Activated naive CD8-positive, alpha-beta T cell treated with anti-CD3 and anti-CD28 coated beads for 36 hours (primary cell): ENCODE data around the gene MRTFB. TPM values are rescaled to one million over a fixed set of nuclear protein-coding genes. Genes with fewer than 3 reads are reported as not detected.
"Not testable (repeated sequence)": the region's sequence is repeated elsewhere in the genome, so short reads cannot be mapped to it uniquely, and the experiment has no call there.

Experiments used
- DNase-seq: peaks from one replicate; pipeline ENCODE4 v3.0.0; 2021
- H3K27ac Mint-ChIP-seq: one replicate; pipeline ENCODE4 v1.8.0; 2022; ENCODE audit warnings: mild to moderate bottlenecking, moderate library complexity, mixed read lengths
- H3K27me3 Mint-ChIP-seq: one replicate; pipeline ENCODE4 v1.8.0; 2022; ENCODE audit warnings: mild to moderate bottlenecking, mixed read lengths
- H3K36me3 Mint-ChIP-seq: one replicate; pipeline ENCODE4 v1.8.0; 2021; ENCODE audit warnings: mild to moderate bottlenecking, mixed read lengths
- H3K4me1 Mint-ChIP-seq: one replicate; pipeline ENCODE4 v1.8.0; 2021; ENCODE audit warnings: mixed read lengths
- H3K4me3 Mint-ChIP-seq: one replicate; pipeline ENCODE4 v1.8.0; 2022; ENCODE audit warnings: mild to moderate bottlenecking, moderate library complexity, mixed read lengths
- H3K9me3 Mint-ChIP-seq: one replicate; pipeline ENCODE4 v1.8.0; 2022; ENCODE audit warnings: mixed read lengths
- total RNA-seq, 2 experiments: library from RNA; stranded (reverse); gene quantifications; one replicate each; pipeline ENCODE4 v1.2.3, GENCODE V29; 2021

The MRTFB gene
- total RNA-seq, 2 experiments from 2014 or later: 10.9 to 12.4 TPM

- H3K4me1 Mint-ChIP-seq: peaks cover 29% of the 10 kb centered on the region
- no peaks in the 10 kb centered on the region for H3K36me3 Mint-ChIP-seq
- DNase-seq: no peak
- H3K27me3 Mint-ChIP-seq: no peaks in the 10 kb centered on the region
- no peaks in the 10 kb centered on the region for H3K9me3 Mint-ChIP-seq
- H3K4me3 Mint-ChIP-seq: no peak overlapping the region
- no peak overlapping the region for H3K27ac Mint-ChIP-seq
Observed at GRCh38 chr16:14106961-14107360, 35.8 kb downstream of the MRTFB start.

DNA sequence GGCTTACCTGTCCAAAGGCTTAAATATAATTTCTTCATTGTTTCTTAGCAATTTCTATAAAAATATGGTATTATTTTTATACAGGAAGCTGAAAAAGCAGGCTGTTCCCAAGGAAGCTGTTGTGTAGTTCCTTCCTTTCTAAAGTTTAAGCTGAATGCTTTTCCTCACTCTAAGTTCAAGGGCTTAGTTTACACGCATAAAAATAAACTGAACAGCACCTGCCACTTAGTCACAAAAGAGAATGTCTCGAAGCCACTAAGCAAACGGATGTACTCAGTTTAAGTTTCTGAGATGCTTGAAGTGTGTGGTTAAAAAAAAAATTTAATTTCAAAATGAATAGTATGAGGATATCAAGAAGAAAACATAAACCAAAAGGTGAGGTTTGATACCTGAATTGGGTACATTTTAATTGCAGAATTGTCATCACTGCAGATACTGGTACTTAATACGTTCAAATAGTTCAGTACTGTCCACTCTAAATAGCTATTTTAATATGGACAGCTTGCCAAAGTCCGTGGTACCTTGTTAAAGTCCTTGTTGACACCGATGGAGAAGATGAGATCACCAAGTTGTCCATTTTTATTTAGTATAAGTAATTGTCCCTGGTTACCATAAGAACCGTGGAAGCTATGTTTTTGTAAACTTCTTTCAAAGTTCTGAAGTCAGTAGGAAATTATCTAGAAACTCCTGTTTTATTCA lies 38.1 kb downstream of the MRTFB start:
- Mint-ChIP-seq H3K27me3 (no peaks in the 10 kb centered on the region), H3K4me1 (peaks cover 30% of the 10 kb centered on the region), H3K9me3 (no peaks in the 10 kb centered on the region), H3K4me3 (no peak overlapping the region), H3K36me3 (peaks cover 2% of the 10 kb centered on the region), H3K27ac (no peak overlapping the region)
- no peak for DNase-seq

GRCh38 chr16:14109782-14110727 lies 38.9 kb downstream of the MRTFB start:
- Mint-ChIP-seq H3K27me3 (no peaks in the 10 kb centered on the region), H3K9me3 (no peaks in the 10 kb centered on the region), H3K4me1 (peaks cover 27% of the 10 kb centered on the region), H3K4me3 (no peak overlapping the region), H3K27ac (no peak overlapping the region), H3K36me3 (peaks cover 2% of the 10 kb centered on the region)
- DNase-seq: no peak

GRCh38 chr16:14110728-14111251 lies 39.7 kb downstream of the MRTFB start:
- H3K36me3 Mint-ChIP-seq: peaks cover 4% of the 10 kb centered on the region
- H3K9me3 Mint-ChIP-seq: no peaks in the 10 kb centered on the region
- H3K4me3 Mint-ChIP-seq: no peak overlapping the region
- no peak overlapping the region for H3K27ac Mint-ChIP-seq
- no peak for DNase-seq
- H3K4me1 Mint-ChIP-seq: peaks cover 27% of the 10 kb centered on the region
- H3K27me3 Mint-ChIP-seq: no peaks in the 10 kb centered on the region

- Mint-ChIP-seq H3K36me3 (peaks cover 4% of the 10 kb centered on the region), H3K4me3 (no peak overlapping the region), H3K27me3 (no peaks in the 10 kb centered on the region), H3K27ac (no peak overlapping the region), H3K9me3 (no peaks in the 10 kb centered on the region), H3K4me1 (peaks cover 27% of the 10 kb centered on the region)
- no peak for DNase-seq
Observed at GRCh38 chr16:14111713-14112538, 40.8 kb downstream of the MRTFB start.

- H3K4me3 Mint-ChIP-seq: no peak overlapping the region
- H3K36me3 Mint-ChIP-seq: peaks cover 4% of the 10 kb centered on the region
- DNase-seq: no peak
- no peak overlapping the region for H3K27ac Mint-ChIP-seq
- no peaks in the 10 kb centered on the region for H3K27me3 Mint-ChIP-seq
- peaks cover 27% of the 10 kb centered on the region for H3K4me1 Mint-ChIP-seq
- H3K9me3 Mint-ChIP-seq: no peaks in the 10 kb centered on the region
Observed at GRCh38 chr16:14112539-14112856, 41.4 kb downstream of the MRTFB start.

- H3K27me3 Mint-ChIP-seq: no peaks in the 10 kb centered on the region
Observed at GRCh38 chr16:14113344-14113743, 42.2 kb downstream of the MRTFB start.

DNA sequence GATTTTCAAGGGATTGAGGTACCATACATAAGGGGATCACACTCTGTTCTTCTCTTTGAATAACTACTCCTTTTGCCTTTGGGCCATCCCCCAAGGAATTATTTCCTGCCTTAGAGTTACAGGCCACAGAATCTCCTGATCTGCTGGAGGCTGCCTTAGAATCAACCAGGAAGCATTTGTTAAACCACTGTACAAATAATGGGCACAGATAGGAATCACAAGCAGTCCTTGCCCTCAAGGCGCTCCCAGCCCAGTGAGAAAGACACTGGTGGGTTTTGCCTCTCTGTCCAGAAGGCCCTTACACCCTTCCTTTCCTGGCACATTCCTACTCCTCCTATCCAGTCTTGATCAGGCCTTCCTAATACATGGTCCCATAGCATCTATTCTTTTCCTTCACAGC lies 45.9 kb downstream of the MRTFB start:
- Mint-ChIP-seq H3K27me3 (no peaks in the 10 kb centered on the region), H3K27ac (no peak overlapping the region), H3K4me1 (peaks cover 19% of the 10 kb centered on the region), H3K4me3 (no peak overlapping the region), H3K36me3 (peaks cover 11% of the 10 kb centered on the region), H3K9me3 (peaks cover 1% of the 10 kb centered on the region)
- DNase-seq: no peak

More at GRCh38 chr16:14113344-14113743, 42.2 kb downstream of the MRTFB start:
- Mint-ChIP-seq H3K4me1 (peaks cover 26% of the 10 kb centered on the region), H3K4me3 (no peak overlapping the region), H3K27ac (no peak overlapping the region), H3K36me3 (peaks cover 4% of the 10 kb centered on the region), H3K9me3 (no peaks in the 10 kb centered on the region)
- no peak for DNase-seq

GRCh38 chr16:14119799-14120198 lies 48.7 kb downstream of the MRTFB start:
- Mint-ChIP-seq H3K27me3 (no peaks in the 10 kb centered on the region), H3K9me3 (peaks cover 1% of the 10 kb centered on the region), H3K4me1 (peaks cover 18% of the 10 kb centered on the region), H3K27ac (no peak overlapping the region), H3K4me3 (no peak overlapping the region), H3K36me3 (peaks cover 15% of the 10 kb centered on the region)
- no peak for DNase-seq

- Mint-ChIP-seq H3K36me3 (peaks cover 15% of the 10 kb centered on the region), H3K9me3 (peaks cover 1% of the 10 kb centered on the region)
Observed at GRCh38 chr16:14120335-14120734, 49.2 kb downstream of the MRTFB start.

DNA sequence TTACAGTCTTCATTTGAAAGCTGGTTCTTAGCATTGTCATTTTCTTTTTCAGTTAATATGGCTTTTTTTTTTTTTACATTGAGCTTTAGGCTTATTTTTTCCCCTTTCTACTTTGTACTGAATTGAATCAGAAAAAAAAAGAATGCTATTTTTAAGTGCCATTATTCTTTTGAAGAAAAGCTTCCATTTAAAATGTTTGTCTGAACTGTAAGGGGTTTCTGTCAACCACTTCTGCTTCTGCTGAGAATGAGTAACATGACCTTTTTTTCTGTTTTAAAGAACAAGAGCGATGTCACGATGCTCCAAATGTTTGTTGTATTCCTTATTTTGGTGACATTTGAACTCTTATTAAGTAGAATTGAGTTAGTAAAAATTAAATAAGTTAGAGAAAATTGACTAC lies 50.0 kb downstream of the MRTFB start:
- H3K4me3 Mint-ChIP-seq: no peak overlapping the region
- H3K9me3 Mint-ChIP-seq: peaks cover 1% of the 10 kb centered on the region
- H3K27me3 Mint-ChIP-seq: no peaks in the 10 kb centered on the region
- H3K36me3 Mint-ChIP-seq: peaks cover 13% of the 10 kb centered on the region
- H3K4me1 Mint-ChIP-seq: peaks cover 21% of the 10 kb centered on the region
- H3K27ac Mint-ChIP-seq: no peak overlapping the region
- no peak for DNase-seq

More at GRCh38 chr16:14120335-14120734, 49.2 kb downstream of the MRTFB start:
- Mint-ChIP-seq H3K27ac (no peak overlapping the region), H3K4me1 (peaks cover 20% of the 10 kb centered on the region), H3K4me3 (no peak overlapping the region), H3K27me3 (no peaks in the 10 kb centered on the region)
- no peak for DNase-seq

GRCh38 chr16:14121872-14122271 lies 50.8 kb downstream of the MRTFB start:
- H3K27ac Mint-ChIP-seq: no peak overlapping the region
- H3K4me3 Mint-ChIP-seq: no peak overlapping the region
- peaks cover 17% of the 10 kb centered on the region for H3K36me3 Mint-ChIP-seq
- peaks cover 1% of the 10 kb centered on the region for H3K9me3 Mint-ChIP-seq
- no peaks in the 10 kb centered on the region for H3K27me3 Mint-ChIP-seq
- no peak for DNase-seq
- H3K4me1 Mint-ChIP-seq: peaks cover 21% of the 10 kb centered on the region

DNA sequence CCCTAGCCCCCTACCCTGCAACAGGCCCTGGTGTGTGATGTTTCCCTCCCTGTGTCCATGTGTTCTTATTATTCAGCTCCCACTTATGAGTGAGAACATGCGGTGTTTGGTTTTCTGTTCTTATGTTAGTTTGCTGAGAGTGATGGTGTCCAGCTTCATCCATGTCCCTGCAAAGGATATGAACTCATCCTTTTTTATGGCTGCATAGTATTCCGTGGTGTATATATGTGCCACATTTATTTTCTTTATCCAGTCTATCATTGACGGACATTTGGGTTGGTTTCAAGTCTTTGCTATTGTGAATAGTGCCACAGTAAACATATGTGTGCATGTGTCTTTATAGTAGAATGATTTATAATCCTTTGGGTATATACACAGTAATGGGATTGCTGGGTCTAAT lies 51.3 kb downstream of the MRTFB start:
- H3K9me3 Mint-ChIP-seq, H3K27me3 Mint-ChIP-seq, H3K4me3 Mint-ChIP-seq, H3K27ac Mint-ChIP-seq, DNase-seq: not testable (repeated sequence)
- Mint-ChIP-seq H3K4me1 (peaks cover 21% of the 10 kb centered on the region), H3K36me3 (peaks cover 17% of the 10 kb centered on the region)

- H3K27me3 Mint-ChIP-seq: no peaks in the 10 kb centered on the region
- no peak overlapping the region for H3K4me3 Mint-ChIP-seq
- peaks cover 18% of the 10 kb centered on the region for H3K36me3 Mint-ChIP-seq
- H3K4me1 Mint-ChIP-seq: peaks cover 18% of the 10 kb centered on the region
- H3K27ac Mint-ChIP-seq: no peak overlapping the region
- no peaks in the 10 kb centered on the region for H3K9me3 Mint-ChIP-seq
- DNase-seq: no peak
Observed at GRCh38 chr16:14125000-14125681, 54.0 kb downstream of the MRTFB start.
